A549 treated with AZD9567 at 1 μM for 4 hours (cell line): ENCODE data around the gene OGG1. TPM values are rescaled to one million over a fixed set of nuclear protein-coding genes. Genes with fewer than 3 reads are reported as not detected.

Experiments
- total RNA-seq: library from RNA; stranded (reverse); fragments of 200-300 nt; extraction: Qiagen RNA extraction; gene quantifications from 5 replicates; pipeline ENCODE4 v1.2.3, GENCODE V29; 2022; ENCODE audit not compliant: insufficient read depth

OGG1 gene
- 14.7 to 17.9 TPM (median 16.8 TPM) in 5 replicates for total RNA-seq

GRCh38 chr3:9749645-9750555 is at the start of gene OGG1:
OGG1 (plus strand) TSS chr3:9749952; CDS start chr3:9750287, 335 bp downstream.

DNA sequence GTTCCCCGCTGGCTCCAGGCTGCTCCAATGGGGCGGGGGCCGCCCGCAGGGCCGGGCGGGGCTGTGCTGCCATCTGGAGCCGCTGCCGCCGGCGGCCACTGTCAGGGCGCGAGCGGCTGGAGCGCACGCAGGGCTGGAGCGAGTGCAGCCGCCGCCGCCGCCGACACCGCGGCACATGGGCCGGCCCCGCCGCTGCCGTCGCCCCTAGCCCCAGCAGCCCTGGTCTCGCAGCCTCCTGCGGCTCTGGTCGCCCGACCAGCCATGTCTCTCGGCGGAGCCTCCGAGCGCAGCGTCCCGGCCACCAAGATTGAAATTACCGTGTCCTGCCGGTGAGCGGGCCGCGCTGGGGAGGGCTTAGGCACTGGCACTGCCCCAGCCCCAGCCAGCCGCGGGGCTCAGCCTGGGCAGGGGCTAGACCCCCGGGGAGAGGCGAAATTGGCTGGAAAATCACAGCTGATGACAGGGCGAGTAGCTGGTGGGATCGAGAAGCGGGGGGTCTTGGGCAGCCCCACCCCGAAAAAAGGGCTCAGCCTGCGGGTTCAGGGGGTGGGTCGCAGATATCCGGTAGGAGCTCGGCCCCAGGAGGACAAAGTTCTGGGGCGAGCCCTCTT is 45.9 kb upstream of the OGG1 start, which contains the start of gene CPNE9:
TSS of gene CPNE9 (plus strand) at position 98 of the 611 bp plus-strand sequence. CDS start at position 262, 164 bp downstream.

DNA sequence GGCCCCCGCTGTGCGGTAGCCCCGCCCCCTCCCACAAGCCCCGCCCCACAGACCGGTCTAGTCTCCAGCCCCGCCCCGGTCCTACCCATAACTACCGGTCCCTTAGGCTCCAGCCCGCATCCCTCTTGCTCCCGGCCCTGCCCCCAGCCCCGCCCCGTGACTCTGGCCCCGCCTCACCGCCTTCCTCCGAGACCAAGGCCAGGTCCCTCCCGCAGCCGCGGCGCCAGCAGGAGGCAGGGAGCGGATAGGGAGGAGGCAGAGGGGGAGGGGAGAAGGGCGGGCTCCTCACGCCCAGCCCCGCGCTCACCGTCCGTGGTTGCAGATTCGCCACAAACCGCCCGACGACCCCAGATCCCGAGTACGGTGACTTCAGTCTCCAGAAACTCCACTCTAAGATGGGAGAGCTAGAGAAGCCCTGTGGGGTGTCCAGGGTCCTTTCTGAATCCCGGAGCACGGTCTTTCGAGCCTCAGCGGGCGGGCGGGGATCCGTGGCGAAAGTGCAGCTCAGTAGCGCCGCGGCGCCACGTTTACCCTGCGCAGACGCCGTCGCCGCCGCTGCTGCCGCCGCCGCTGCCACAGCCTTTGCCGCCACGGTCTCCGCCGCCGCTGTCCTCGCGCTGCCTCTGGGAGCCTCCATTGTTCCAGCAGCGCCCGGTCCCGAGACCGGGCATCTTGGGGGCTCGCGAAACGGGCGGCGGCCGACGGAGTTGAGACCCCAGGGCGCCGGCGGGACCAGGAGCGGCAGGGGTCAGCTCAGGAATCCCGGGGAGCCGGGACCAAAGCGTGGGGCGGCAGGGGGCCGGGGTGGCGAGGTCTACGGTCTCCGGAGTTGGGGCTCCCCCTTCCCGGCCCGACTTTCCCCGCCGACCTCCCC is 18.3 kb upstream of the OGG1 start, which contains the start of gene BRPF1:
TSS of gene BRPF1 (plus strand) at position 530 of the 874 bp plus-strand sequence. CDS start 2,406 bp downstream, outside the sequence.

DNA sequence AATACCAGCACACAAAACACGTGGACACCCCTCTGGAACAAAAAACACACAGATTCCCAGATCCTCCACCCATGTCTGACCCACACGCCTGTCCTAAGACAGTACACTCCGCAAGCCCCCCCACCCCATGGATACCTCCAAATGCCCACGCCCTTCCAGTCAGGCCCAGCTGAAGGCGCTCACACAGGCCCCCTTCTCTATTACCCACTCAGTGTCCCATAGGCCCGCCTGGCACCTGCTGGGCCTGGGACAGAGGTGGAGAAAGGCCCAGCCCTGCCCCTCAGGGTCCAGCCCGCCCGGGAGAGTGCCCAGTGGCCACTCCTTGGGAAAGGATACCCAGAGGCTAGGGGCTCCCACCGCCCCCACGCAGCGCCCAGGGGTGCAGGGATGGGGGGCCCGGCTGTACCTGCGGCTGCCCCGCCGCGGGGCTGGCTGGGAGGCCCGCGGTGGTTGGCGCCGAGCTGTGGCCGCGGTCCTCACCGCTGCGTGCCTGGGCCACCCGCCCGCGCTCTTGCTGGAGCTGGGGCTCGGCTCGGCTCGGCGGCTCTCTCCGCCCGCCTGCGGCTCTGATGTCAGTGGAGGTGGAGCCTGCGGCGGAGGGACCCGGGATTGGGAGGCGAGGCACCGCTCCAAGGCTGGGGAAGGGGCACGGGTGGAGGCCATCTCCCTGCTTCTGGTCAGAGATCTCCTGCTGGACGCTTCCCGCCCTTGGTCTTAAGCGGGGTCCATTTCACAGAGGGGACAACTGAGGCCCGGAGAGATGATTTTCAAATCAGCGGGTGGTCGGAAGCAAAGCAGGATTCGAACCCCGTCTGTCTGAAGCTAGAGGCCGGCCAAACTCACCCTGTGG is 19.9 kb downstream of the OGG1 start, which contains the start of gene CAMK1:
TSS of gene CAMK1 (minus strand) at position 522 of the 850 bp plus-strand sequence. CDS start 2,198 bp downstream, outside the sequence.

GRCh38 chr3:9792405-9793160 is 42.8 kb downstream of the OGG1 start, which contains the start of the genes ARPC4 and TADA3:
ARPC4 (plus strand) TSS chr3:9793082; CDS start chr3:9793122, 40 bp downstream.
TADA3 (minus strand) TSS chr3:9792473; CDS start chr3:9791466, 1,007 bp downstream.

Other genes with a start within 250 kb of the OGG1 start
- 0.03 to 0.07 TPM (median 0.04 TPM) in 4 of 5 replicates, not detected in the other for gene LHFPL4, start 196.1 kb upstream of the OGG1 start, total RNA-seq
- gene MTMR14, start 100.4 kb upstream of the OGG1 start, total RNA-seq = 24.9 to 31.7 TPM (median 29.9 TPM) in 5 replicates
- 0.18 to 0.31 TPM (median 0.21 TPM) in 4 of 5 replicates, not detected in the other for gene CPNE9, start 46.1 kb upstream of the OGG1 start, total RNA-seq
- gene BRPF1, start 18.2 kb upstream of the OGG1 start, total RNA-seq = 17.8 to 20.9 TPM (median 20.0 TPM) in 5 replicates
- gene CAMK1, start 20.0 kb downstream of the OGG1 start, total RNA-seq = 13.6 to 16.8 TPM (median 16.2 TPM) in 5 replicates
- 49.0 to 59.0 TPM (median 57.7 TPM) in 5 replicates for gene TADA3, start 42.5 kb downstream of the OGG1 start, total RNA-seq
- gene ARPC4, start 43.1 kb downstream of the OGG1 start, total RNA-seq = 144 to 268 TPM (median 150 TPM) in 5 replicates
- gene TTLL3, start 60.3 kb downstream of the OGG1 start, total RNA-seq = 6.9 to 10.0 TPM (median 7.9 TPM) in 5 replicates
- 45.8 to 59.7 TPM (median 56.7 TPM) in 5 replicates for gene RPUSD3, start 94.1 kb downstream of the OGG1 start, total RNA-seq
- gene CIDEC, start 130.3 kb downstream of the OGG1 start, total RNA-seq = 30.4 to 45.5 TPM (median 37.8 TPM) in 5 replicates
- 62.9 to 86.9 TPM (median 83.6 TPM) in 5 replicates for gene JAGN1, start 140.7 kb downstream of the OGG1 start, total RNA-seq
- gene IL17RE, start 152.9 kb downstream of the OGG1 start, total RNA-seq = 0.98 to 1.3 TPM (median 1.2 TPM) in 4 of 5 replicates, not detected in the other
- 22.3 to 27.2 TPM (median 22.6 TPM) in 5 replicates for gene IL17RC, start 167.1 kb downstream of the OGG1 start, total RNA-seq
- 11.5 to 14.6 TPM (median 12.6 TPM) in 5 replicates for gene CRELD1, start 183.9 kb downstream of the OGG1 start, total RNA-seq
- gene PRRT3, start 202.5 kb downstream of the OGG1 start, total RNA-seq = 0.51 to 1.7 TPM (median 1.6 TPM) in 5 replicates
- gene EMC3, start 236.9 kb downstream of the OGG1 start, total RNA-seq = 109 to 127 TPM (median 120 TPM) in 5 replicates